Measurements from ENCODE around the gene DNAI7. TPM values are rescaled to one million over a fixed set of nuclear protein-coding genes. Genes with fewer than 3 reads are reported as not detected.

DNAI7 gene
- total and polyA plus RNA-seq, 2 of the 8 experiments (the other 6 are each of a cell fraction or from before 2014, with no cell fraction given): 0.12 to 0.28 TPM

DNA sequence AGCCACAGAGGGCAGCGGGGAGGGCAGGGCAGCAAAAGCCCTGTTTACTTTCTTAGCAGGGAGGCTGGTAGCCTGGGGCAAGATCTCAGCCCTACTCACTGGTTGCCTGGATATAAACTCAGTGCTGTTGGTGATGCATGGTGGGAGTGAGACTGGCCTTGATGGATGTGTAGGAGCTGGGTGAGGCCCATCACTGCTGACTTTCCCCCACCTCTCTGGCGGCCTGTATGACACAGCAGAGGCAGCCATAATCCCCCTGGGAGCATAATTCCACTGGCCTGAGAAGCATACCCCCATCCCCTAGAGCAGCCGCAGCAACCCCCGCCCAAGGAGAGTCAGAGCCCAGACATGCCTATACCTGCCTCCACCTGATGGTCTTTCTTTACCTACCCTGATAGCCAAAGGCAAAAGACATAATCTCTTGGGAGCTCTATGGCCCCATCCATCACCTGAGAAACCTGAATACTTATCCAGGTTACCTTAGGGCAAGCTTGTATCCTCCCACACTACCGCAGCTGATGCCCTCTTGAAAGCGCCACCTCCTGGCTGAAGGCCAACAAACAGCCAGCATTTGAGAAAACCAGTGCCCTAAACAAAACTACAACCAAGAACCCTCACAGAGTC lies 59.3 kb downstream of the DNAI7 start:
- Histone ChIP-seq H3K18ac (ENCODE audit: extremely low read depth, low read length) (no peak overlapping the region), H3K9ac (replicated peaks in 1 of 4; ENCODE audit: extremely low read depth in 1 of 4, low read depth in 3 of 4, low read length in 3 of 4) (no peak overlapping the region), H3K79me1 (ENCODE audit: low read depth, low read length) (no peaks in the 10 kb centered on the region), H3K56ac (replicated peaks; ENCODE audit: insufficient read length, low read depth, low read length) (no peak overlapping the region), H3K4me2 (ENCODE audit: insufficient read depth in 1 of 2, low read depth in 2 of 2, low read length in 2 of 2) (no peak overlapping the region), H2BK15ac (ENCODE audit: low read length) (no peak overlapping the region), H3K4ac (replicated peaks; ENCODE audit: insufficient read length, low read depth, low read length) (no peak overlapping the region), H4K5ac (ENCODE audit: insufficient read length, low read depth, low read length) (no peak overlapping the region), H3K14ac (ENCODE audit: insufficient read length) (no peak overlapping the region), H3K79me2 (ENCODE audit: control insufficient read depth in 1 of 2, insufficient read depth in 2 of 2, low read length in 2 of 2) (no peaks in the 10 kb centered on the region), H2AK5ac (ENCODE audit: low read depth, low read length) (no peak overlapping the region), H3K4me1 (replicated peaks in 1 of 4; ENCODE audit: control insufficient read depth in 3 of 4, insufficient read depth in 4 of 4, low read length in 3 of 4) (no peaks in the 10 kb centered on the region), H4K8ac (ENCODE audit: extremely low read depth, insufficient read depth, low read length) (no peak overlapping the region), H2BK120ac (replicated peaks; ENCODE audit: low read depth, low read length) (no peak overlapping the region), H3K9me3 (ENCODE audit: insufficient read depth in 2 of 2, low read depth in 1 of 2, low read length in 1 of 2) (no peaks in the 10 kb centered on the region), H2BK5ac (ENCODE audit: low read depth, low read length) (no peak overlapping the region), H3K23me2 (ENCODE audit: low read depth, low read length) (no peaks in the 10 kb centered on the region), H3K27me3 (replicated peaks in 1 of 4; ENCODE audit: control insufficient read depth in 3 of 4, extremely low read depth in 1 of 4, insufficient read depth in 3 of 4, low read length in 3 of 4) (no peaks in the 10 kb centered on the region), H3K36me3 (ENCODE audit: control insufficient read depth in 2 of 4, insufficient read depth in 4 of 4, low read length in 3 of 4) (no peaks in the 10 kb centered on the region), H3K4me3 (ENCODE audit: extremely low read depth in 1 of 4, insufficient read depth in 2 of 4, low read depth in 3 of 4, low read length in 4 of 4) (no peak overlapping the region), H2BK12ac (ENCODE audit: low read depth, low read length) (no peak overlapping the region), H3K27ac (ENCODE audit: low read depth, low read length) (no peak overlapping the region), H4K91ac (replicated peaks; ENCODE audit: insufficient read length, low read length) (no peak overlapping the region), H2BK20ac (ENCODE audit: low read length) (no peak overlapping the region), H3K23ac (ENCODE audit: insufficient read length) (no peak overlapping the region), H2AFZ (ENCODE audit: low read length) (peak overlapping the region; percentile 77; the same call in 1 of the 2 replicates), H4K20me1 (replicated peaks in 1 of 2; ENCODE audit: control insufficient read depth in 1 of 2, insufficient read depth in 2 of 2, low read length in 2 of 2) (no peaks in the 10 kb centered on the region)
- POLR2A ChIA-PET (ENCODE audit: partially characterized antibody): interaction anchor here (0.7 to 1.1 kb wide), 2 partner anchors 229 to 823 kb away, joined by 3 to 4 read pairs; partner anchors contain the start of gene RASSF8
- FAIRE-seq (peak; percentile 63), DNase-seq (ENCODE audit: low read depth in 1 of 2, low spot score in 2 of 2) (peak in 1 of 2 experiments; percentile 77)
- TF ChIP-seq RXRA (IDR thresholded peaks at IDR 0.05; ENCODE audit: insufficient read depth, low read depth, low read length): peak; percentile 77; the same call in 1 of the 2 replicates
- no peak for TF ChIP-seq SIX5 (IDR thresholded peaks at IDR 0.05; ENCODE audit: low read depth, low read length)
- TF ChIP-seq RAD21 (IDR thresholded peaks at IDR 0.05 in 1 of 2, conservative IDR thresholded peaks at IDR 0.05 in 1 of 2; ENCODE audit: low read depth in 2 of 2, low read length in 2 of 2): peak; percentile 53 to 63
- TF ChIP-seq, protein P1, sequence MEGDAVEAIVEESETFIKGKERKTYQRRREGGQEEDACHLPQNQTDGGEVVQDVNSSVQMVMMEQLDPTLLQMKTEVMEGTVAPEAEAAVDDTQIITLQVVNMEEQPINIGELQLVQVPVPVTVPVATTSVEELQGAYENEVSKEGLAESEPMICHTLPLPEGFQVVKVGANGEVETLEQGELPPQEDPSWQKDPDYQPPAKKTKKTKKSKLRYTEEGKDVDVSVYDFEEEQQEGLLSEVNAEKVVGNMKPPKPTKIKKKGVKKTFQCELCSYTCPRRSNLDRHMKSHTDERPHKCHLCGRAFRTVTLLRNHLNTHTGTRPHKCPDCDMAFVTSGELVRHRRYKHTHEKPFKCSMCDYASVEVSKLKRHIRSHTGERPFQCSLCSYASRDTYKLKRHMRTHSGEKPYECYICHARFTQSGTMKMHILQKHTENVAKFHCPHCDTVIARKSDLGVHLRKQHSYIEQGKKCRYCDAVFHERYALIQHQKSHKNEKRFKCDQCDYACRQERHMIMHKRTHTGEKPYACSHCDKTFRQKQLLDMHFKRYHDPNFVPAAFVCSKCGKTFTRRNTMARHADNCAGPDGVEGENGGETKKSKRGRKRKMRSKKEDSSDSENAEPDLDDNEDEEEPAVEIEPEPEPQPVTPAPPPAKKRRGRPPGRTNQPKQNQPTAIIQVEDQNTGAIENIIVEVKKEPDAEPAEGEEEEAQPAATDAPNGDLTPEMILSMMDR (IDR thresholded peaks at IDR 0.05; ENCODE audit: control extremely low read depth in 1 of 3, insufficient read depth in 1 of 3, low read depth in 1 of 3, low read length in 3 of 3): peak; percentile 65 to 73 (median 71)
- no peak for TF ChIP-seq EGR1 (IDR thresholded peaks at IDR 0.05; ENCODE audit: borderline replicate concordance, low read depth, low read length)
- CTCF ChIA-PET (ENCODE audit: partially characterized antibody): interaction anchor here (0.6 to 5.9 kb wide), 32 partner anchors 9 to 1764 kb away, joined by 3 to 50 read pairs (median 4); no protein-coding TSS in a partner anchor
- WGBS, 2 experiments (ENCODE audit: extremely low coverage in 1 of 2, insufficient coverage in 1 of 2, insufficient read length in 1 of 2, insufficient replicate concordance in 2 of 2, low coverage in 1 of 2, low lambda C conversion rate in 2 of 2, missing lambda C conversion rate in 1 of 2): 67% methylated on average over 6 of the region's 6 CpGs; no CpG with 5 or more reads in 1 of the 2 experiments
